ENCODE measurements around the gene PRUNE2. TPM values are rescaled to one million over a fixed set of nuclear protein-coding genes. Genes with fewer than 3 reads are reported as not detected.
A peak's percentile ranks its signal among the peaks of the same experiment; 100 is the strongest.

The PRUNE2 gene
- total RNA-seq, 1 donor from 2014 or later, result 3.3 TPM

GRCh38 chr9:76894198-76894597, 11.7 kb downstream of the PRUNE2 start:
- no peak overlapping the region for H3K4me3 Mint-ChIP-seq
- peaks cover 60% of the 10 kb centered on the region for H3K27me3 Mint-ChIP-seq
- TF ChIP-seq, protein P1, sequence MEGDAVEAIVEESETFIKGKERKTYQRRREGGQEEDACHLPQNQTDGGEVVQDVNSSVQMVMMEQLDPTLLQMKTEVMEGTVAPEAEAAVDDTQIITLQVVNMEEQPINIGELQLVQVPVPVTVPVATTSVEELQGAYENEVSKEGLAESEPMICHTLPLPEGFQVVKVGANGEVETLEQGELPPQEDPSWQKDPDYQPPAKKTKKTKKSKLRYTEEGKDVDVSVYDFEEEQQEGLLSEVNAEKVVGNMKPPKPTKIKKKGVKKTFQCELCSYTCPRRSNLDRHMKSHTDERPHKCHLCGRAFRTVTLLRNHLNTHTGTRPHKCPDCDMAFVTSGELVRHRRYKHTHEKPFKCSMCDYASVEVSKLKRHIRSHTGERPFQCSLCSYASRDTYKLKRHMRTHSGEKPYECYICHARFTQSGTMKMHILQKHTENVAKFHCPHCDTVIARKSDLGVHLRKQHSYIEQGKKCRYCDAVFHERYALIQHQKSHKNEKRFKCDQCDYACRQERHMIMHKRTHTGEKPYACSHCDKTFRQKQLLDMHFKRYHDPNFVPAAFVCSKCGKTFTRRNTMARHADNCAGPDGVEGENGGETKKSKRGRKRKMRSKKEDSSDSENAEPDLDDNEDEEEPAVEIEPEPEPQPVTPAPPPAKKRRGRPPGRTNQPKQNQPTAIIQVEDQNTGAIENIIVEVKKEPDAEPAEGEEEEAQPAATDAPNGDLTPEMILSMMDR (conservative IDR thresholded peaks at IDR 0.05), result no peak
- H3K4me1 Mint-ChIP-seq (ENCODE audit: unreplicated experiment), result no peaks in the 10 kb centered on the region
- no peak overlapping the region for H3K27ac Mint-ChIP-seq
- DNase-seq (ENCODE audit: extremely low spot score, unreplicated experiment), result no peak
- H3K36me3 Mint-ChIP-seq, result no peaks in the 10 kb centered on the region
- no peaks in the 10 kb centered on the region for H3K9me3 Mint-ChIP-seq

DNA sequence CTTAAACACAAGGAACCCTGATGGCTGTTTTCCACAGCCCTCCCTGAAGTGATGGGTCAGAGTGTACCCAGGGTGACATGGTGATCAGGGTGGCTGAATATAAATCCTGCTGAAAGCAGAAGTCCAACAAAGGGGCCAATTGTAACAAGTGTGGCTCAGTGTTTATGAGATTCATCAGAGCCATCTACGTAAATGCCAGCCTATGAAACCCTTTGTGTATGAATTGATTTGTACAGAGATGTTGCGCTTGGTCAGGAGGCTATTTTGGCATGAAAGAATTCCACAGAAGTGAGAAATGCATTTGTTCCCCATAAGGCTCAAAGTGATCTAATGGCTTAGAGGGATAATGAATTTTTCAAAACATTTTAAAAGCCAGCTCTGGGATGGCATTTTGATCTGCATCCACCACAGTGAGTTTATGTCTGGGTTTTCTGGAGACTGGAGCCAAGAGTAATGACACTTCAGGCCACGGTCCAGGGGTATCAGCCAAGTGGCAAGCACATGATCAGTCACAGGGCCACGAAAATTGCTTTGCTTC, 12.4 kb downstream of the PRUNE2 start:
- peaks cover 54% of the 10 kb centered on the region for H3K27me3 Mint-ChIP-seq
- no peaks in the 10 kb centered on the region for H3K9me3 Mint-ChIP-seq
- TF ChIP-seq, protein P1 (conservative IDR thresholded peaks at IDR 0.05), result no peak
- no peaks in the 10 kb centered on the region for H3K36me3 Mint-ChIP-seq
- no peak for DNase-seq (ENCODE audit: extremely low spot score, unreplicated experiment)
- H3K4me3 Mint-ChIP-seq, result no peak overlapping the region
- H3K4me1 Mint-ChIP-seq (ENCODE audit: unreplicated experiment), result no peaks in the 10 kb centered on the region
- no peak overlapping the region for H3K27ac Mint-ChIP-seq

- DNase-seq (ENCODE audit: extremely low spot score, unreplicated experiment), result no peak
- no peak overlapping the region for H3K4me3 Mint-ChIP-seq
- peaks cover 45% of the 10 kb centered on the region for H3K27me3 Mint-ChIP-seq
- H3K9me3 Mint-ChIP-seq, result no peaks in the 10 kb centered on the region
- H3K27ac Mint-ChIP-seq, result no peak overlapping the region
- TF ChIP-seq, protein P1 (conservative IDR thresholded peaks at IDR 0.05), result no peak
- no peaks in the 10 kb centered on the region for H3K36me3 Mint-ChIP-seq
- no peaks in the 10 kb centered on the region for H3K4me1 Mint-ChIP-seq (ENCODE audit: unreplicated experiment)
Measured at GRCh38 chr9:76891874-76892273, 14.0 kb downstream of the PRUNE2 start.

DNA sequence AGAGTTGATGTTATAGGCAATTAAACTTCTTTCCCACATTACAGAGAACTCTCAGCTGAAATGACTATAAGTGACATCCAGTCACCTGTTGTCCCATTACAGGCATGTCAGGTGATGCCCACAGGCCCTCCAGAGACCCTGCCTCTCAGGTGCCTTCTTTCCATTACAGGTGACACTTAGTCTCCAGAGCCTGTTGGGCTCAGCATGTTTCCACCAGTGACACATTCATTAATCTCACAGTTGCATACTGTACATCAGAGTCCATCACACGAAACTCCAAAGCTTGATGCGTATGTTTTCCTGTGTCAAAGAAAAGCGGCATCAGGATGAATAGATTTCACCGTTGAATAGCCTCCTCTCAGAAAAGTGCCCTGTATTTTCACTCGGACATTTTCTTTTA, 14.6 kb downstream of the PRUNE2 start:
- no peaks in the 10 kb centered on the region for H3K9me3 Mint-ChIP-seq
- H3K4me3 Mint-ChIP-seq, result no peak overlapping the region
- no peak for DNase-seq (ENCODE audit: extremely low spot score, unreplicated experiment)
- H3K27me3 Mint-ChIP-seq, result peaks cover 39% of the 10 kb centered on the region
- TF ChIP-seq, protein P1 (conservative IDR thresholded peaks at IDR 0.05), result no peak
- no peaks in the 10 kb centered on the region for H3K4me1 Mint-ChIP-seq (ENCODE audit: unreplicated experiment)
- H3K36me3 Mint-ChIP-seq, result no peaks in the 10 kb centered on the region
- no peak overlapping the region for H3K27ac Mint-ChIP-seq

- TF ChIP-seq, protein P1 (conservative IDR thresholded peaks at IDR 0.05), result no peak
- peaks cover 18% of the 10 kb centered on the region for H3K27me3 Mint-ChIP-seq
- no peaks in the 10 kb centered on the region for H3K9me3 Mint-ChIP-seq
- peak overlapping the region; percentile 2 for H3K4me3 Mint-ChIP-seq
- H3K4me1 Mint-ChIP-seq (ENCODE audit: unreplicated experiment), result no peaks in the 10 kb centered on the region
- H3K36me3 Mint-ChIP-seq, result no peaks in the 10 kb centered on the region
- H3K27ac Mint-ChIP-seq, result peak overlapping the region; percentile 19
- DNase-seq (ENCODE audit: extremely low spot score, unreplicated experiment), result no peak
Measured at GRCh38 chr9:76887951-76888350, 18.0 kb downstream of the PRUNE2 start.

Measured in type B pancreatic cell (in vitro differentiated cells).